HG03159 (cell line): ENCODE measurements around the gene OR51A2.
"Not testable (repeated sequence)": the region's sequence is repeated elsewhere in the genome, so short reads cannot be mapped to it uniquely, and the experiment has no call there.

Source experiments
- ATAC-seq: cut with Tn5 transposase; IDR thresholded peaks from one replicate; pipeline ENCODE4 v1.9.1; 2021; ENCODE audit warnings: mild to moderate bottlenecking, moderate library complexity; ENCODE audit not compliant: unreplicated experiment

OR51A2 gene

GRCh38 chr11:4955613-4956012 lies at the start of gene OR51A2:
Gene OR51A2 (minus strand): TSS chr11:4955713. CDS start chr11:4955713, 0 bp downstream.
- ATAC-seq: not testable (repeated sequence)

GRCh38 chr11:5004424-5005274 lies 49.1 kb upstream of the OR51A2 start:
- ATAC-seq: no peak

- ATAC-seq: no peak
These were observed 39.0 kb upstream of the OR51A2 start, which contains the start of gene OR51L1 for GRCh38 chr11:4994551-4994950. Gene OR51L1 (plus strand): TSS chr11:4994851. CDS start chr11:4998983, 4,132 bp downstream.

- ATAC-seq: no peak
These were observed 35.5 kb upstream of the OR51A2 start for GRCh38 chr11:4991060-4991459.

GRCh38 chr11:4983841-4984240 lies 28.3 kb upstream of the OR51A2 start:
- no peak for ATAC-seq

- no peak for ATAC-seq
These were observed 27.2 kb upstream of the OR51A2 start for GRCh38 chr11:4982678-4983077.

- ATAC-seq: no peak
These were observed 23.5 kb upstream of the OR51A2 start for GRCh38 chr11:4979036-4979435.

GRCh38 chr11:4975436-4975835 lies 19.9 kb upstream of the OR51A2 start:
- no peak for ATAC-seq

GRCh38 chr11:4962816-4963215 lies 7.3 kb upstream of the OR51A2 start:
- ATAC-seq: no peak

GRCh38 chr11:4960877-4961276 lies 5.4 kb upstream of the OR51A2 start:
- ATAC-seq: no peak

- ATAC-seq: no peak
These were observed 1.9 kb upstream of the OR51A2 start for GRCh38 chr11:4957396-4957795.

- ATAC-seq: no peak
These were observed 8.0 kb downstream of the OR51A2 start, which contains the start of gene OR51A4 for GRCh38 chr11:4947505-4947904. Gene OR51A4 (minus strand): TSS chr11:4947605. CDS start chr11:4947100, 505 bp downstream.

- ATAC-seq: no peak
These were observed 18.8 kb downstream of the OR51A2 start for GRCh38 chr11:4936745-4937144.

GRCh38 chr11:4932751-4933150 lies 22.8 kb downstream of the OR51A2 start:
- no peak for ATAC-seq

- no peak for ATAC-seq
These were observed 28.9 kb downstream of the OR51A2 start for GRCh38 chr11:4926608-4927007.

- ATAC-seq: no peak
These were observed 31.3 kb downstream of the OR51A2 start, which contains the start of gene OR51G1 for GRCh38 chr11:4924239-4924638. Gene OR51G1 (minus strand): TSS chr11:4924339. CDS start chr11:4924339, 0 bp downstream.

- no peak for ATAC-seq
These were observed 33.2 kb downstream of the OR51A2 start for GRCh38 chr11:4922304-4922703.

- no peak for ATAC-seq
These were observed 33.7 kb downstream of the OR51A2 start for GRCh38 chr11:4921796-4922195.

GRCh38 chr11:4919250-4919649 lies 36.3 kb downstream of the OR51A2 start, which contains the start of gene OR51G2:
Gene OR51G2 (minus strand): TSS chr11:4919350. CDS start chr11:4915663, 3,687 bp downstream.
- ATAC-seq: no peak

- no peak for ATAC-seq
These were observed 38.9 kb downstream of the OR51A2 start for GRCh38 chr11:4916581-4916980.
